HCT116 (cell line): ENCODE measurements around the gene SEMA5A. TPM values are rescaled to one million over a fixed set of nuclear protein-coding genes. Genes with fewer than 3 reads are reported as not detected.

ENCODE experiments used
- ATAC-seq: fragments of 200-7000 bp; cut with Tn5 transposase; 2 replicates; pipeline ENCODE4 v1.9.1; 2020; ENCODE audit warnings: mild to moderate bottlenecking, moderate library complexity
- BruUV-seq: library from RNA; stranded (reverse); fragments of 400-500 nt; replicated peaks from 2 replicates; lab custom pipeline; 2021; lab: Mats Ljungman, UMichigan
- CTCF ChIA-PET: fragments of 300-600 bp; sonication (Branson Sonifier 250); formaldehyde crosslinking; loops from one replicate; lab custom pipeline; 2021; ENCODE audit warnings: antibody characterized with exemption; lab: Charles Lee
- POLR2A ChIA-PET: fragments of 300-600, 350-600 bp; sonication (Branson Sonifier 250); formaldehyde crosslinking; loops from one replicate; lab custom pipeline; 2021; ENCODE audit warnings: antibody characterized with exemption; lab: Charles Lee
- RAD21 ChIA-PET, 2 experiments: fragments of 300-600 bp; sonication (Branson Sonifier 250); formaldehyde crosslinking; loops; one replicate each; lab custom pipeline; 2023; ENCODE audit warnings: low total read pairs in 2 of 2; ENCODE audit not compliant: uncharacterized antibody in 2 of 2, unreplicated experiment in 2 of 2, low non-redundant PET in 1 of 2; lab: Charles Lee
- DNase-seq: peaks from one replicate; pipeline ENCODE4 v3.0.0-alpha.2; 2010; ENCODE audit warnings: low read depth, low spot score
- H2AFZ ChIP-seq: fragments of 200-600 bp; shearing (Covaris generic), sonication (generic); 2 replicates; pipeline ENCODE4 v1.6.1; 2017; ENCODE audit warnings: low read depth, mixed run types, mixed read lengths, antibody characterized with exemption, low read length; ENCODE audit not compliant: poor library complexity, severe bottlenecking
- H3K27ac ChIP-seq: 2 replicates; pipeline ENCODE4 v1.5.1; 2012; ENCODE audit warnings: low read depth, low read length
- H3K27me3 ChIP-seq: fragments of 200-600 bp; sonication (generic); 2 replicates; pipeline ENCODE4 v1.6.1; 2016; ENCODE audit warnings: mixed run types, low read length, mixed read lengths; ENCODE audit not compliant: insufficient read depth
- H3K36me3 ChIP-seq, 2 experiments: fragments of 200-500 bp in 1 of 2; fragments of 200-600 bp in 1 of 2; sonication (Bioruptor generic) in 1 of 2; sonication (generic) in 1 of 2; 2 replicates each; pipeline versions ENCODE4 v1.5.1 to v1.6.1; 2014 to 2016; ENCODE audit warnings: low read length in 2 of 2, inconsistent platforms in 1 of 2, mixed read lengths in 1 of 2, mixed run types in 1 of 2; ENCODE audit not compliant: insufficient read depth in 2 of 2, control insufficient read depth in 1 of 2
- H3K4me1 ChIP-seq, 2 experiments: fragments of 200-600 bp in 1 of 2; sonication (generic) in 1 of 2; 2 replicates each; pipeline versions ENCODE4 v1.5.1 to v1.6.1; 2012 to 2017; ENCODE audit warnings: low read length in 2 of 2, inconsistent platforms in 1 of 2, mild to moderate bottlenecking in 1 of 2, mixed read lengths in 1 of 2, mixed run types in 1 of 2, moderate library complexity in 1 of 2; ENCODE audit not compliant: insufficient read depth in 2 of 2, control insufficient read depth in 1 of 2
- H3K4me2 ChIP-seq: fragments of 200-600 bp; sonication (generic); 2 replicates; pipeline ENCODE4 v1.6.1; 2017; ENCODE audit warnings: mixed run types, low read length, mixed read lengths
- H3K4me3 ChIP-seq, 2 experiments: fragments of 200-600 bp in 1 of 2; sonication (generic) in 1 of 2; replicated peaks in 1 of 2; 2 replicates each; pipeline ENCODE4 v1.5.1; 2011 to 2016; ENCODE audit warnings: low read length in 2 of 2, control low read depth in 1 of 2, low read depth in 1 of 2, mild to moderate bottlenecking in 1 of 2, mixed read lengths in 1 of 2, mixed run types in 1 of 2
- H3K79me2 ChIP-seq: fragments of 200-600 bp; sonication (generic); 2 replicates; pipeline ENCODE4 v1.6.1; 2017; ENCODE audit warnings: mild to moderate bottlenecking, mixed run types, low read length, moderate library complexity, mixed read lengths; ENCODE audit not compliant: insufficient read depth
- H3K9ac ChIP-seq: fragments of 200-600 bp; sonication (generic); 2 replicates; pipeline ENCODE4 v1.6.1; 2016; ENCODE audit warnings: low read length, mixed read lengths
- H3K9me2 ChIP-seq: fragments of 200-600 bp; sonication (generic), shearing (Covaris generic); 2 replicates; pipeline ENCODE4 v1.6.1; 2017; ENCODE audit warnings: mixed run types, mild to moderate bottlenecking, moderate library complexity; ENCODE audit not compliant: insufficient read depth
- H3K9me3 ChIP-seq, 2 experiments: fragments of 200-500 bp in 1 of 2; fragments of 200-600 bp in 1 of 2; sonication (Bioruptor generic) in 1 of 2; sonication (generic) in 1 of 2; 2 replicates each; pipeline ENCODE4 v1.6.1; 2014 to 2017; ENCODE audit warnings: low read length in 2 of 2, mixed read lengths in 2 of 2, inconsistent platforms in 1 of 2, low read depth in 1 of 2, mild to moderate bottlenecking in 1 of 2, mixed run types in 1 of 2, moderate library complexity in 1 of 2; ENCODE audit not compliant: control insufficient read depth in 1 of 2, insufficient read depth in 1 of 2
- H4K20me1 ChIP-seq: fragments of 200-600 bp; sonication (generic), shearing (Covaris generic); 2 replicates; pipeline ENCODE4 v1.6.1; 2017; ENCODE audit warnings: mixed run types, mild to moderate bottlenecking, moderate library complexity; ENCODE audit not compliant: insufficient read depth
- ATF3 ChIP-seq: IDR thresholded peaks from 2 replicates; pipeline ENCODE4 v1.6.1; 2012
- CEBPB ChIP-seq: IDR thresholded peaks from 2 replicates; pipeline ENCODE4 v1.6.1; 2012; ENCODE audit warnings: low read depth
- CTCF ChIP-seq, 3 experiments: fragments of 200-600 bp in 1 of 3; sonication (generic) in 1 of 3; IDR thresholded peaks in 2 of 3; conservative IDR thresholded peaks in 1 of 3; 2 replicates each; pipeline ENCODE4 v1.5.1; 2012 to 2017; ENCODE audit warnings: low read depth in 2 of 3, low read length in 2 of 3, antibody characterized with exemption in 1 of 3, borderline replicate concordance in 1 of 3, control low read depth in 1 of 3, mild to moderate bottlenecking in 1 of 3, mixed read lengths in 1 of 3, mixed run types in 1 of 3, moderate library complexity in 1 of 3; ENCODE audit not compliant: insufficient read depth in 1 of 3
- EGR1 ChIP-seq: IDR thresholded peaks from 2 replicates; pipeline ENCODE4 v1.6.1; 2012; ENCODE audit warnings: low read depth
- ELF1 ChIP-seq: IDR thresholded peaks from 2 replicates; pipeline ENCODE4 v1.6.1; 2012; ENCODE audit warnings: low read depth, borderline replicate concordance
- EZH2 ChIP-seq: fragments of 200-600 bp; sonication (generic); IDR thresholded peaks from 2 replicates; pipeline ENCODE4 v1.6.1; 2017; ENCODE audit warnings: antibody characterized with exemption, mixed run types
- FOSL1 ChIP-seq: IDR thresholded peaks from 2 replicates; pipeline ENCODE4 v1.6.1; 2012; ENCODE audit warnings: low read depth
- MAX ChIP-seq: IDR thresholded peaks from 2 replicates; pipeline ENCODE4 v1.6.1; 2012
- POLR2A ChIP-seq: IDR thresholded peaks from 2 replicates; pipeline ENCODE4 v1.7.0; 2011; ENCODE audit warnings: borderline replicate concordance; ENCODE audit not compliant: insufficient read depth, insufficient read length; ENCODE audit errors: extremely low read depth
- POLR2AphosphoS5 ChIP-seq: IDR thresholded peaks from 2 replicates; pipeline ENCODE4 v1.6.1; 2011; ENCODE audit warnings: mild to moderate bottlenecking, low read depth, low read length, moderate library complexity
- RAD21 ChIP-seq: IDR thresholded peaks from 2 replicates; pipeline ENCODE4 v1.6.1; 2012; ENCODE audit warnings: low read depth, mild to moderate bottlenecking
- SP1 ChIP-seq: IDR thresholded peaks from 2 replicates; pipeline ENCODE4 v1.6.1; 2012; ENCODE audit warnings: low read depth
- SRF ChIP-seq: IDR thresholded peaks from 2 replicates; pipeline ENCODE4 v1.6.1; 2012; ENCODE audit warnings: low read depth
- YY1 ChIP-seq: IDR thresholded peaks from 2 replicates; pipeline ENCODE4 v1.6.1; 2011; ENCODE audit warnings: low read length, low read depth, moderate library complexity, mild to moderate bottlenecking; ENCODE audit not compliant: insufficient replicate concordance; ENCODE audit errors: extremely low read depth
- ZBTB33 ChIP-seq: IDR thresholded peaks from 2 replicates; pipeline ENCODE4 v1.6.1; 2011; ENCODE audit warnings: mild to moderate bottlenecking, low read length, moderate library complexity; ENCODE audit not compliant: insufficient replicate concordance; ENCODE audit errors: extremely low read depth
- ZFX ChIP-seq: fragments of 450-650 bp; IDR thresholded peaks from 2 replicates; pipeline ENCODE4 v1.6.1; 2017
- ZNF274 ChIP-seq: fragments of 200-500 bp; sonication (Bioruptor generic); IDR thresholded peaks from 2 replicates; pipeline ENCODE4 v1.6.1; 2014; ENCODE audit warnings: mild to moderate bottlenecking, low read depth, low read length, inconsistent platforms
- intact Hi-C: fragments of 100-400 bp; cut with micrococcal nuclease; formaldehyde crosslinking; loops from 2 replicates; pipeline ENCODE4 v1.10.0; 2022
- total RNA-seq: library from RNA; stranded (reverse); gene quantifications from one replicate; pipeline ENCODE4 v1.2.1, GENCODE V29; 2021; ENCODE audit not compliant: unreplicated experiment

Gene SEMA5A
- total RNA-seq, 1 experiment from 2014 or later, result 0.02 TPM

GRCh38 chr5:9483243-9483642 is 62.6 kb downstream of the SEMA5A start:
- Histone ChIP-seq H3K4me1 (no peaks in the 10 kb centered on the region), H3K9me3 (peaks cover 5 to 12% of the 10 kb centered on the region in 2 experiments; a peak in 2 of 4 replicates), H3K36me3 (no peaks in the 10 kb centered on the region; a peak in 1 of 4 replicates), H3K9me2 (no peaks in the 10 kb centered on the region)
- no peak for DNase-seq
- TF ChIP-seq MAX (no peak), ATF3 (no peak), CEBPB (no peak), CTCF (IDR thresholded peaks at IDR 0.05 in 2 of 3, conservative IDR thresholded peaks at IDR 0.05 in 1 of 3; ENCODE audit: borderline replicate concordance in 1 of 3, insufficient read depth in 1 of 3, low read depth in 2 of 3, low read length in 2 of 3) (no peak), ZNF274 (no peak), ELF1 (no peak), EGR1 (no peak), SRF (no peak), YY1 (no peak), FOSL1 (no peak), POLR2AphosphoS5 (no peak), ZBTB33 (no peak), POLR2A (no peak), ZFX (no peak), SP1 (no peak), EZH2 (no peak), RAD21 (no peak)
- TF ChIP-seq, all 23 proteins: peak for 0
- no peak overlapping the region for H2AFZ ChIP-seq
- no peaks in the 10 kb centered on the region for H3K79me2 ChIP-seq
- H3K9ac ChIP-seq, result no peak overlapping the region
- no peak overlapping the region for H3K27ac ChIP-seq
- no peak overlapping the region for H3K4me2 ChIP-seq
- ATAC-seq, result no peak
- ChIA-PET RAD21 (no interaction called here), CTCF (no interaction called here), POLR2A (no interaction called here)
- intact Hi-C loops, result no loop called here
- H4K20me1 ChIP-seq, result no peaks in the 10 kb centered on the region
- H3K27me3 ChIP-seq, result no peaks in the 10 kb centered on the region
- no peak overlapping the region for H3K4me3 ChIP-seq
- BruUV-seq, result no TSS peak
